ENCODE measurements around the gene PRR5.
A peak's percentile ranks its signal among the peaks of the same experiment; 100 is the strongest.
"Not testable (repeated sequence)": the region's sequence is repeated elsewhere in the genome, so short reads cannot be mapped to it uniquely, and the experiment has no call there.

The PRR5 gene

GRCh38 chr22:44673406-44673805, 28.6 kb upstream of the PRR5 start:
- no peak for DNase-seq (ENCODE audit: low read depth in 2 of 3, low spot score in 1 of 3)

GRCh38 chr22:44676066-44676440, 26.0 kb upstream of the PRR5 start:
- DNase-seq (ENCODE audit: low read depth in 2 of 3, low spot score in 1 of 3), result not testable (repeated sequence)

GRCh38 chr22:44676441-44677352, 25.3 kb upstream of the PRR5 start:
- no peak for DNase-seq (ENCODE audit: low read depth in 2 of 3, low spot score in 1 of 3)

- DNase-seq (ENCODE audit: low read depth in 2 of 3, low spot score in 1 of 3), result no peak
Observed at GRCh38 chr22:44677353-44677840, 24.6 kb upstream of the PRR5 start.

- DNase-seq (ENCODE audit: low read depth in 2 of 3, low spot score in 1 of 3), result no peak
Observed at GRCh38 chr22:44677871-44678555, 24.0 kb upstream of the PRR5 start.

GRCh38 chr22:44678556-44679305, 23.3 kb upstream of the PRR5 start:
- DNase-seq (ENCODE audit: low read depth in 2 of 3, low spot score in 1 of 3), result no peak

- not testable (repeated sequence) for DNase-seq (ENCODE audit: low read depth in 2 of 3, low spot score in 1 of 3)
Observed at GRCh38 chr22:44679306-44679647, 22.7 kb upstream of the PRR5 start.

- no peak for DNase-seq (ENCODE audit: low read depth in 2 of 3, low spot score in 1 of 3)
Observed at GRCh38 chr22:44680058-44680457, 21.9 kb upstream of the PRR5 start.

- no peak for DNase-seq (ENCODE audit: low read depth in 2 of 3, low spot score in 1 of 3)
Observed at GRCh38 chr22:44680481-44680894, 21.5 kb upstream of the PRR5 start.

- no peak for DNase-seq (ENCODE audit: low read depth in 2 of 3, low spot score in 1 of 3)
Observed at GRCh38 chr22:44682556-44683168, 19.3 kb upstream of the PRR5 start.

GRCh38 chr22:44683237-44683636, 18.8 kb upstream of the PRR5 start:
- no peak for DNase-seq (ENCODE audit: low read depth in 2 of 3, low spot score in 1 of 3)

GRCh38 chr22:44683881-44684280, 18.1 kb upstream of the PRR5 start:
- DNase-seq (ENCODE audit: low read depth in 2 of 3, low spot score in 1 of 3), result no peak

GRCh38 chr22:44684506-44685383, 17.3 kb upstream of the PRR5 start:
- peak; percentile 83 to 86 (median 85) for DNase-seq (ENCODE audit: low read depth in 2 of 3, low spot score in 1 of 3)

GRCh38 chr22:44685384-44686056, 16.5 kb upstream of the PRR5 start:
- DNase-seq (ENCODE audit: low read depth in 2 of 3, low spot score in 1 of 3), result peak; percentile 77 to 87 (median 78)

- DNase-seq (ENCODE audit: low read depth in 2 of 3, low spot score in 1 of 3), result no peak
Observed at GRCh38 chr22:44686873-44687600, 15.0 kb upstream of the PRR5 start.

- no peak for DNase-seq (ENCODE audit: low read depth in 2 of 3, low spot score in 1 of 3)
Observed at GRCh38 chr22:44689173-44689572, 12.8 kb upstream of the PRR5 start.

- no peak for DNase-seq (ENCODE audit: low read depth in 2 of 3, low spot score in 1 of 3)
Observed at GRCh38 chr22:44689915-44690524, 12.0 kb upstream of the PRR5 start.

Data from stimulated activated CD4-positive, alpha-beta T cell treated with anti-CD3 and anti-CD28 coated beads, Interleukin-12 subunit alpha, Interleukin-12 subunit beta, amount 100 ng/mL, for 48 hours (primary cell).